Measurements from ENCODE around the gene COL5A1.

Gene COL5A1

DNA sequence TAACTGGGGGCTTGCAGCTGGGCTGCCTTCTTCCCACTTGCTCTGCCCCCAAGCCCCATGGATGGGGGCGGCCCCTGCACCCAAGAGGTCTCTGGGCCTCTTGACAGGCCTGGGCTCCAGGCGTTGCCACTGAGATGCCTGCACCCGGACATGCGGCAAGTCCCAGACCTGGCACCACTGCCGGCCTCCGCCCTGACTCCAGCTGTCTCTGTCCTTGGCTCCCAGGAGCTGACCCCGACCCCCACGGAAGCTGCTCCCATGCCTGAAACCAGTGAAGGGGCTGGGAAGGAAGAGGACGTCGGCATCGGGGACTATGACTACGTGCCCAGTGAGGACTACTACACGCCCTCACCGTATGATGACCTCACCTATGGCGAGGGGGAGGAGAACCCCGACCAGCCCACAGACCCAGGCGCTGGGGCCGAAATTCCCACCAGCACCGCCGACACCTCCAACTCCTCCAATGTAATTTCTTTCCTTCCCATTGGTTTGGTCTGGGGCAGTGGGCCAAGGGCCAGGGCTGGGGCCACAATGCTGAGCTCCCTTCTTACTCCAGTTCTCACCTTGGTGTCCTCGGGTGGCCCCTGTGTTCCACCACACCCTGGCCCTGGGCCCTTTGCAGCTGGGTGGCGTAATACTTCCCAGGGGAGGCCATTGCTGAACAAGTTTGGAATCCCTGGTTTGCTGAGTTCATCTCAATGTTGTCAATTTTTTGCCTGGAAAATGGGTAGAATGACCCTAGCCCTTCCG lies 88.6 kb downstream of the COL5A1 start:
- DNase-seq, result no peak

DNA sequence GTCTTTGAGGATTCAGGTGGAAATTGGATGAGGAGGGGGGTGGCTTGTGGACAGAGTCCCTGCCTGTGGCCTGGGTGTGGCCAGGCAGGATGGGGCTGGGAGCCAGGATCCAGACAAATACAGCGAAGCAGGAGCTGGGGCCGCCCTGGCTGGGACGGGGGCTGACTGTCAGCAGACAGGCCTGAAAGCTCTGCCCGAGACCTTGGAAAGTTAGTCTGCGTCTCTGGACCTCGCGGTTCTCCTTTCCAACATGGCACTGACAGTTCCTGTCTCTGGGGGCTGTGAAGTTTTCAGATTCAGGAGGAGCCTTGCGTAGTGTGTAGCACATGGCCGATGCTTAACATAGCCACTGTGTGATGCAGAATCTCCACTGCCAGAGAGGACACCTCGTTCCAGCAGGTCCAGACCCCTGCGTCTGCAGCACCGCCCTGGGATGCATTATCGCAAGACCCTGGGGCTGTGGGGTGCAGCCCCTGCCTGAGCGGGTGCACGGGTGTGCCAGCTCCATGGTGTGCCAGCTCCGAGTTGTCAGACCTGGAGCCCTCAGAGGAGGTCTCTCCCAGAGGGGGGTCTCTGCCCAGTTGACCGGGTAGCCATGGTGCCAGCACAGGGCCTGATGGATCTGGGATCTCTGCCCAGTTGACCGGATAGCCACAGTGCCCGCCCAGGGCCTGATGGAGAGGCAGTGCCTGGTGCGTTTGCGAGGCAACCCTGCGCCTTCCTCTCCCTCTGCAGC lies 89.3 kb downstream of the COL5A1 start:
- DNase-seq, result no peak

DNA sequence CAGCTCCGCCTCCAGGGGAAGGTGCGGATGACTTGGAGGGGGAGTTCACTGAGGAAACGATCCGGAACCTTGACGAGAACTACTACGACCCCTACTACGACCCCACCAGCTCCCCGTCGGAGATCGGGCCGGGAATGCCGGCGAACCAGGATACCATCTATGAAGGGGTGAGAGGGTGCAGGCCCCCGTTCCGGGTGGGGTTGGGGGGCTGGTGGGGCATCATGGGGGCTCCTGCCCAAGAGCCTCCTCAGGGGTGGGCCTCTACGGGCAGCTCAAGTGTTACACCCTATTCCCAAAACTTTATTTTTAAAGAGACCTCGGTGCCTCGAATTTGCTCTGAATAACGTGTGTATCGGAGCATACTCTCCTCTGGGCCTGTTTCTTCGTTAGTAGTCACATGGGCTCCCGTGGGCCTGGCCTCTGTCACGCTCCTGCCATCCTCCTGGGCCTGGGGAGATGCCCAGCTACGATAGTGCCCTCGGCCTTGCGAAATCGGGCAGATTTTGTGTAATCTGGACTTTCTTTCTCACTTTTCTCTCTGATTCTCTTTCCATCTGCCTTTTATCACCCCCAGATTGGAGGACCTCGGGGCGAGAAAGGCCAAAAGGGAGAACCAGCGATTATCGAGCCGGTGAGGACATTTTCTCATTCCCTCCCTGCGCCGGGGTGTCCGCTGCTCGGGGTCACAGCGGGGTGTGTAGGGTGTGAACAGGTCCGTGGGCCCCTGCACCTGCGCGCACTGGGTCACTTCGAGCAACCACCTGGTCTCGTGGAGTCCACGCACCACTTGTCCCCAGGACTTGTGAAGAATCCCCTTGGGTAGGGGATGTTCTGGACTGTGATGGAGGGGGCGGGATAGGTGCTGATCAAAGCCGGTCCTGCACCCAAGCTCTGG lies 90.1 kb downstream of the COL5A1 start:
- DNase-seq, result no peak

DNA sequence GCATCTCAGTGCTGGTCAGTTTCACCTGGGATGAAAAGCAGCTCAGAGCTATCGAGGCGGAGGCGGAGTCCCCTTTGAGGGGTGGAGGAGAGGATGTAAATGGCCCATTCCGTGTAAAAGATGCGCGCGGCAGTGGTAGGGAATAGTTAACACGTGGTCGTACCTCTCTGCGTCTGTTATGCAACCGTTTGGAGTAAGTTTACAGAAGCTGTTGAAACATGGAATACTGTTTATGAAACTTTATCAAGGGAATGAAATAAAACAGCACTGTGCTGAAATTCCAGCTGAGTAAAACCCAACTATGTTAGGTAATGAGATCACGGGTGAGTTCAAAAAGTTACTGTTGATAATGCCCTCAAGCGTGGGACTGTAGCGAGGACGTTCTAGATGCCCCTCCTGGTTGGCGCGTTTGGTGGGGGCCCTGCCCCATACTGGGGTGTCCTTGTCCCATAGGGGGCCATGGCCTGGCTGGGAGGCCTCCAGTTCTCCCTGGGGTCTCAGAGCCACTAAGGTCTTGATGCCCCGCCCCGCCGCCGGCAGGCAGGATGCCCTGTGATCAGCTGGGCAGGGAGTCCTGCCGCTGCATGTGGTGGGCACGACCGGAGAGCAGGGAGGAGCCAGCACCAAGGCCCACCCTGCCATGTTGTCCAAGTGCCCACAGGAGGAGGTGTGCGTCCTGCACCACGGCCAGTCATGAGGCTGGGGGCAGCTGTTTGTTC lies 90.9 kb downstream of the COL5A1 start:
- no peak for DNase-seq

DNA sequence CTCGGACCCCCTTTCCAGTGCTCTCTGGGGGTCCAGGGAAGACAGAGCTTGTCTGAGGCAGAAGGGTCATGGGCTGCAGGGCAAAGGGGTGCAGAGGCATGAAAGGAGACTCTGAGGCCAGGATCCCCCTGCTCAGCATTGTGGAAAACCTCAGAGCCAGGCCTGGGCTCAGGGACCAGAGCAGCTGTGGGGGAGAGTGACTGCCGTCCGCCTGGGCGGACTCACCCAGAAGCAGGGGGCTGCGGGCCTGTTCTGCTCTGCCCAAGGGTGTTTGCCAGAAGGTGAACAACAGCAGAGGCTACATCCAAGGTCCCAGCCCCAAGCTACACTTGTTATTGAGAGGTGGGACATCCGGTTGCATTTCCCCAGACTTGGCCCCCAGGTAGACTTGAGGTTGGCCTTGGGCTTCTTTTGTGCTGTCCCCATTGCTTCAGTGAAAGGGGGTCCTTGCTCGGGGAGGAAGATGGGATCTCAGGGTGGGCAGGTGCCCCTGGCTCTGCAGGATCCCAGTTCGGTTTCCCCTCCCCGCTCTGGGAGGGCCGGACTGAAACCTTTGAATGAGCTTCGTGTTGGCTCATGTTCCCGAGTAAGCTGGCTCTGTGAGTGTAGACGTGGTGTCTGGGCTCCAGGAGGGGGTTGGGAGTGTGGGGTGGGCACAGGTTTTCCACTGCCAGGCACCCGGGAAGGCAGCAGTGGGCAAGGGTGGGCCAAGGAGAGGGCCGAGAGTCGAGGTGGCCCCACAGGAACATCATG lies 92.1 kb downstream of the COL5A1 start:
- DNase-seq, result no peak

DNA sequence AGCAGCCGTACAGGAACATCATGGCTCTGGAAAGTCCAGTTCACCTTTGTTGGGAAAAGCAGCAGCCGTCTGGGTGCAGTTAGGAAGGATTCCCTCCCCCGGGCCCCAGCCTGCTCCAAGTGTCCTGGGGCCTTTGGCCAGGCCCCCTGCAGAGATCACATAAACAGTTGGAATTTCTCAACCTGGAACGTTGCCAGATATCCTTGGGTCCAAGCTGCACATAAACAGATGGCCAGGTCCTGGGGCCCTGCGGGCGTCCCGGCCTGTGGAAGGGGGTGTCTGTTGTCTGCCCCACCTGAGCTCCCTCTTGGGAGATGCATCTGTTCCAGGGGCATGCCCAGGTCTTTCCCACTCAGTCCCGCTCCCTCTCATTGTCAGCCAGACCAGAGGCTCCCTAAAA lies 92.7 kb downstream of the COL5A1 start:
- DNase-seq, result no peak

DNA sequence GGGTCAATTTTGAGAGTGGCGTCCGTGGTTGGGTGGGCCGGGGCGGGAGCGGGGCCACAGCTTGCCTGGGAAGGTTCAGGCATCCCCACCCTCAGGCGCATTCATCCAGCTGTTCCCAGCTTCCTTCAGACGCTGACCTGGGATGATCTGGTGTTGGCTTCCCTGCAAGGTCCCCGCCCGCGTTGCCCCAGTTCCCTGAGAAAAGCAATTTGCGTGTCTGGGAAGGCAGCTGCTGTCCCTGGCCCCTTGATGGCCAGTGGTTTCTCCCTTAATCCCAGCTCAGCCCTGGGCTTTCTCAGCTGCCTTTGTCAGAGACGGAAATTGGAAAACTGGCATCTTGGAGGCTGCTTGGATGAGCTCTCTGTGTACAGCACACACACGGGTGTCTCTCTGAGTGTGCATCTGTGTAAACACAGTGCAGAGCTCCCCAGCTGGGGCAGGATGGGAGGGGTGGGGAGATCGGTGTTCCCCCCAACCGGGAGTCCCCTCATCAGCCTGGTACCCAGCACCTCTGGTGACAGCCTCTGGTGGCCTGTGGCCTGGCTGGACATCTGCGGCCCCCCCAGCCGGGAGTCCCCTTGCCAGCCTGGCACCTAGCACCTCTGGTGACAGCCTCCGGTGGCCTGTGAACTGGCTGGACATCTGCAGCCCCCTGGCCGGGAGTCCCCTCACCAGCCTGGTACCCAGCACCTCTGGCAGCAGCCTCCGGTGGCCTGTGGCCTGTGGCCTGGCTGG lies 94.0 kb downstream of the COL5A1 start:
- no peak for DNase-seq

DNA sequence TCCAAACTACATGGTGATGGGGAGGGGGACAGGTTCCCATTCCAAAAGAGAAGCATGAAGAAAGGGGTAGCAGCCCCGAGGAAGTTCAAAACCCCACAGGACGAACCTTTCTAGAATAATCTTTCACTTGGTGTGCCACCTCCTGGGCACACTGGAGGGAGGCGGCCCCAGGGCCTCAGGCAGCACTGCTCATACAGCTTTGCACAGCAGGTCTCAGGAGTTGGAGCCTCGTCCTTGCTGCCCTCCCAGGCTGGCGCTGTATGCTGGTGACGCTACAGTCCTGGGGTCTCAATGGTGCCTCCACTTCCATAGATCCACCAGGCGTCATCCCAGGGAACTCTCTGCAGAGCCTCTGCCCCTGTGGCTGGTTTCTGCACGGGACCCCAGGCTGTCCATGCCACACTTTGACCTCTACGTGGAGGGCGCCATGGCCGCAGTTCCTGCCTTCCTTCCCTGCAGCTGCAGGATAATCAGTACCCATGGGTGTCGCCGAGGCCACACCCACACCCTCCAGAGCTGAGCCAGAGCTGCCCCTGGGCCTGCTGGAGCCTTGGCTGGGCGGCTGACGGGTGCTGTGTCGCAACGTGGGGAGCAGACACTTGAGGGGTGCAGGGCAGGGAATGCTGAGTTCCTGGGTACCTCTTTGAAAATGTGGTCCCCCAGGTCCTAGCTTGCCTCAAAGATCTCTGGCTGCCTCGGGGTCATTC lies 95.3 kb downstream of the COL5A1 start:
- no peak for DNase-seq

DNA sequence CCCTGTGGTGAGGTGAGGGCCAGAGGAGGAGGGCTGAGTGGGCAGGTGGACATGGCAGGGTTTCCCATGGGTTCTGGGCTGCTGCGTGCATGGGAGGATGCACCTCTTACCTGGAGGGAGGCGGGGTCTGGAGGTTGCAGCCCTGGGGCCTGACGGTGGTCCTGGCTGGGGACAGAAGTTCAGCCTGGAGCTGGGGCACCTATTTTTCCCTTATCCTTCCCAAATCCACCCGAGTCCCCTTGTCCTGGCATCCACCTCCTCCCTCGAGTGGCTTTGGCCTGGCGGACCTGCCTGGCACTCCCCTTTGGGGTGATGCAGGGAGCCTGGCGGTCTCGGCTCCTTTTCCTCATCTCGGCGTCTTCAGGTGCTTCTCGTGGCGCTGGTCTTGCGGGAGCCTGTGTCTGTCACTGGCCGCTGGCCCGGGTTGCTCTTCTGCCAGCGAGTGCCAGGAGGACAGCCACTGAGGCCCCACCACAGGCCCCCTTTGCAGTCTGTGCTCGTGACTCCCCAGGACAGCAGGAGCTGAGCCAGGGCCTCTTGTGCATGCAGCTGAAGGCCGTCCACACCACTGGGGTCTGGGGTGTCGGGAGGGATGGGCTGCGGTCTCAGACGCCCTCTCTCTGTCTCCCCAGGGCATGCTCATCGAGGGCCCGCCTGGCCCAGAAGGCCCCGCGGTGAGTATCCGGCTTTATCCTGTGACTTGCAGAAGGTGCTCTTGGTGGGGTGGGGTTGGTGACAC lies 96.4 kb downstream of the COL5A1 start:
- no peak for DNase-seq

DNA sequence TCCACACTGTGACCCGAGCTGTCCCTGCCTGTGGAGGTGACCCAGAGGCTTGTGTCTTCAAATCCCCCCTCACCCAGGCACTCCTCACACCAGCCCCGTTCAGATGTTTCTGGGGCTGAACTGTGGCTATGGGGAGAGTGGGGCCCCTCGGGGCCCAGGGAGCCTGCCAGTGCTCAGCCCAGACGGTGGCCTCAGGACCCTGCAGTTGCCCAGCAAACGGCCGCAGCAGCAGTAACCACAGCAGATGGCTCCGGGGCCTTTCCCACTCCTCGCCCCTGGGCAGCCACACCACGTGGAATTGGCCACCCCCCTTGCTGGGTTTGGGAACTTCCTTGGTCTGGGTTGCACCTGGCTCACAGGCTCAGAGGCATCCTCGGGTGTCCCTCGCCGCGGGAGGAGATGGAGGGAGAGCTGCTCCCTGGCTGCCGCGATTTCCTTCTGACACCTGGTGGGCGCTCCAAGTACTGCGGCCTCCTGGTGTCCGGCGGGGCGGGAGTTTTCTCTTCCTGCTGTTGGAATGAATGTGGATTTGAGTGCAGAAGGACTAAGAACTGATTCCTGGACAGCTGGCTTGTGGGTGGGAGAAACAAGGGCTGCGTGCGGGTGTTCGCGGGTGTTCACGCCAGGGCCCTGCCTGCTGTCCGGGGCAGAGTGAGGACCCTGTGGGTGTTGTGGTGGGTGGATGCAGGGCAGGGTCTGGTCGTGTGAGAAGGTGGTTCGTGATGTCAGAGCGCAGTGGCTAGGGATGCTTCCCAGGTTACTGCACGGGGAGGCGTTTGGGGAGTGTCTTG lies 97.5 kb downstream of the COL5A1 start:
- DNase-seq, result peak; percentile 66

DNA sequence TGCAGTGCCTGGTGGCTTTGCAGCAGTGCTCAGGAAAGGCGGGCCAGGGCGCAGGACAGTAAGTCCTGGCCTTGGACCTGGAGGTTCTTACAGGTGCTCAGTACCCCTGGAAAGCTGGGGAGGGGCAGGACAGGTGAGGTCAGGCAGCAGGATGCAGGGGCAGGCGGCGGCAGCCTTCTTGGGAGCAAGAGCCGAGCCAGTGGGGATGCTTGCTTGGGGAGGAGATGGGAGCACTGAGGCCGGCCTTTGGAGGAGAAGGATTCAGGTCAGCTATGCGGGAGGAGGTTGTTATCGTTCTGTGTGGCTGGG lies 98.0 kb downstream of the COL5A1 start:
- no peak for DNase-seq

DNA sequence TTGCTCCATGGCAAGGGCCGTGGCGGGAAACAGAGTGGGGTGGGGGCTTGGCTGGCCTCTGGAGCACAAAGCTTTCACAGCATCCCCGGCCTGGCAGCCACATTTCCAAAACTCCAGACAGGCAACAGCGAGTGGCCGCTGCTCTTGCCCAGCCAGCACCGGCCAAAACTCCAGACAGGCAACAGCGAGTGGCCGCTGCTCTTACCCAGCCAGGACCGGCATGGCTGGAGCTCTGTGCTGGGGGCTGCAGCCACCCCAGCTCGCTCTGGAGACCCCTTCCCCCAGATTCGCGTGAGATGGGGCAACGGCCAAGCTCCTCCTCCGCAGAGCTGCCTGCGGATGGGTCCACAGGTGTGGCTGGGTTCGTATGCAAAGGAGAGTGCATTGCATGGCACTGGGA lies 98.5 kb downstream of the COL5A1 start:
- DNase-seq, result no peak

DNA sequence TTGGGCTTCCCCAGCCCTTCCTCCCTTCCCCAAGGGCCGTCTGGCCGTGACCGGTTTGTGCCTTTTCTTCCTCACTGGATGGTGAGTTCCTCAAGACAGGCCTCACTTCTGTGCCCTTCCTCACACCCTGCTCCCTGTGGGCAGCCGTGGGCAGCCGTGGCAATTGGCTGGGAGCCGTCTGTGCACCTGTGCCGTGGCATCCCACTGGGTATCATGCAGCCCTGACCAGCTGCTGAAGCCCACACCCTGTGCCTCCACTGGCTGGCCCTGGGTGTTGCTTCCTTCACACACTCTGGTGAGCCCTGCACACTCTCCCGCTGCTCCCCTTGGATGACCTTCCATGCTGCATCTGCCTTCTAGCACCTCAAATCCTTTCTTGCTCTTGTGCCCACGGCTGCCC lies 100.2 kb downstream of the COL5A1 start:
- DNase-seq, result no peak

DNA sequence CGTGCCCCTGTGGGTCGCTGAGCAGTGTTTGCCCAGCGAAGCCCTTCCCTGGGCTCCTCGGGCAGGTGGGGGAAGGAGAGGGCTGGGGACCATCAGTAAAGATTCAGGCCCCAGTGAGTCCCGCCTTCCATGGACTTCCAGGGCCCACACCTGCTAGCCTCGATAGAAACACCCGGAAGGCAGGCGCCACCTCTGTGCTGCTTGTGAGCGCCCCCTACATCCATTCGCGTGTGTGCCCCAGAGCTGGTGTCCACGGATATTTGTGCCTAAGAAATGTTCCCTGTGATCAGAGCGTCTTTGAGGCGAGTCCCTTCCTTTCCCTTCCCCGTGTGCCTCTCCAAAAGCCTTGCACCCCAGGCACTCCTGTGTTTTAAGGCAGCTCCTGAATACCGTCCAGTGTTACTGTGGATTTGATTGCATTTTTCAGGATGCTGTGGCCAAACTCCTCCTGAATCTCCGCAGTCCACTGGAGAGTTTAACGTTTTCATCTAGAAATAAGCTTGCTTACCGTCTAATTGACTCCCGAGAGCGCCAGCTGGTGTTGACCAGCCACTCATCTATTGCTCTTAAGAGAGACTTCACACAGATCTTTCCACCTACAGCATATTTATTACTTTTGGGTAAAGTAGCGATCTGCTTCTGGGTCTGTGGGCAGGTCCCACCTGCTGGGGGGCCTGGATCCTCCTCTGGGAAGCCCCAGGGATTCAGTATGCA lies 101.4 kb downstream of the COL5A1 start:
- DNase-seq, result no peak

DNA sequence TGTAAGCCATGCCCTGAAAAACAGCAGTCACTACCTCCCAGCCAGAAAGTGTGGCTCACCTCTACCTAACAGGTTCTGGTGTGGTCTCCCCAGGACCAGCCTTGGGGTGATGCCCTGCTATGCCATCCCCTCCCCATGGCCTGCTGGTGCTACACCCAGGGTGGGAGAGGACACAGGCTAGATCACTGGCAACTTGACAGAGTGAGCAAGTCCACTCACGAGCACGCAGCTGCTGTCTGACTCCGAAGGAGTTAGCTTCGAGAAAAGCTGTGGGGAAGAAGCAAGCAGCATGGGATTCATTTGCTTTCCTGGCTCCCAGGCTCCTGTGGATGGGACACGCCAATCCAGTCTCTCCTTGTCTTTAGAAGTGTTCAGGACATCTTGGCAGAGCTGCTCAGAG lies 102.2 kb downstream of the COL5A1 start:
- no peak for DNase-seq

DNA sequence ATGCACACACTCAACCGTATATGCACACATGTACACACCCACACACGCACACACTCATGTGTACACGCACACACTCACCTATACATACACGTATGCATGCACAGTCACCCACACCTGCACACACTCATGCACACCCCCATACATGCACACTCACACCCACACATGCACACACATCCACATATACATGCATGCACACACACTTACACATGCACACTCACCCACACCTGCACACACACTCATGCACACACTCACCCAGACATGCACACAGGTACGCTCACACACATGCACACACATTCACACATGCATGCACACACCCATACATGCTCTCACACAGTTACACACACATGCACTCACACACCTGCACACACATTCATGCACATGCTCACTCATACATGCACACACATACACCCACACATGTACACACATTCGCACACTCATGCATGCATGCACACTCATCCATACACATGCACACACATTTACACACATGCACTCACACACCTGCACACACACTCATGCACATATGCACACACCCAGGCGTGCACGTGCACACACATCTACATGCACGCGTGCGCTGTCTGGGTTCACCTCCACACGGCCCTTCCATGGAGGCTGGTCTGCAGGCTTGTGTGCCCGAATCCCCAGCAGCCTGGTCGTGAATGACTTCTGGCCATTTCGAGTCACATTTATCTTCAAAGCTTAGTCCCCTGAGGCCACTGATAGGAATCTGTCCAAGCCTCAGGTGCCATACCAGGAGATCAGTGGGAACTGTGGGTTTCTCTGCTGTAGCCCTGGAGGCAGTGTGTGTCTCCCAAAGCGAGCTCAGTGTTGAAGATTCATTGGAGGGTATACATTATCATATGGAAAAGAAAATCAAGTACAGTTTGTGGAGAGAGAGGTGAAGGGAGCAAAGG lies 103.0 kb downstream of the COL5A1 start:
- DNase-seq, result no peak

DNA sequence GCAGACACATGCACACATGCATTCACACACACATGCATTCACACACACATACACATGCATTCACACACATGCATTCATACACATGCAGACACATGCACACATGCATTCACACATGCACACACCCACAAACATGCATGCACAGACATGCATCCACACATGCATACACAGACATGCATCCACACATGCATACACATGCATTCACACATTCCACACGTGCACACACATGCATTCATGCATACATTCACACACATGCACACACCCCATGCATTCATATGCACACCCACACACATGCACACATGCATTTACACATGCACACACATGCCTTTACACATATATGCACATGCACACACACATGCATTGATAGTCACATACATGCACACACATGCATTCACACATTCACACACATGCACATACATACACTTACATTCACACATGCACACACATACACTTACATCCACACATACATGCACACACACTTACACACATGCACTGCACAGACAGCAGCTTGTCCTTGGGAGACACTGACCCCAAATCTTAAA lies 106.4 kb downstream of the COL5A1 start:
- no peak for DNase-seq

Data from midbrain (tissue), 1 donor.